Heart left ventricle (tissue), 16 donors: ENCODE measurements around the gene RXFP3. TPM values are rescaled to one million over a fixed set of nuclear protein-coding genes. Genes with fewer than 3 reads are reported as not detected.

Experiments used
- ATAC-seq, 4 donors: fragments of 200-7000 bp; cut with Tn5 transposase; one replicate each; pipeline ENCODE4 v1.9.1; 2020 to 2022; ENCODE audit warnings: moderate library complexity in 4 of 4, mild to moderate bottlenecking in 3 of 4, moderate number of reproducible peaks in 1 of 4
- DNase-seq, 5 donors: peaks; one replicate each; pipeline ENCODE4 v3.0.0-alpha.2; 2020
- H3K27ac ChIP-seq, 12 donors: fragments of 200-600 bp; sonication (generic) in 4 of 12; one replicate each; pipeline versions ENCODE4 v1.5.0 to v1.8.0; 2016 to 2022; ENCODE audit warnings: mild to moderate bottlenecking in 2 of 12
- H3K27me3 ChIP-seq, 9 donors: fragments of 200-600 bp; sonication (generic) in 2 of 9; one replicate each; pipeline versions ENCODE4 v1.5.1 to v1.8.0; 2016 to 2022; ENCODE audit warnings: mild to moderate bottlenecking in 3 of 9
- H3K36me3 ChIP-seq, 9 donors: fragments of 200-600 bp; sonication (generic) in 2 of 9; one replicate each; pipeline versions ENCODE4 v1.5.0 to v1.8.0; 2018 to 2022; ENCODE audit warnings: mild to moderate bottlenecking in 2 of 9
- H3K4me1 ChIP-seq, 12 donors: fragments of 200-600 bp; sonication (generic) in 4 of 12; one replicate each; pipeline versions ENCODE4 v1.5.0 to v1.8.0; 2016 to 2022; ENCODE audit warnings: mild to moderate bottlenecking in 3 of 12
- H3K4me3 ChIP-seq, 12 donors: fragments of 200-600 bp; sonication (generic) in 4 of 12; one replicate each; pipeline versions ENCODE4 v1.5.0 to v1.8.0; 2017 to 2022; ENCODE audit warnings: mild to moderate bottlenecking in 9 of 12, moderate library complexity in 4 of 12
- H3K9me3 ChIP-seq, 12 donors: fragments of 200-600 bp; sonication (generic) in 4 of 12; one replicate each; pipeline versions ENCODE4 v1.5.0 to v1.8.0; 2016 to 2022; ENCODE audit warnings: mild to moderate bottlenecking in 1 of 12
- POLR2A ChIP-seq, 2 donors: fragments of 450-650 bp; IDR thresholded peaks; one replicate each; pipeline ENCODE4 v1.6.1; 2017; ENCODE audit warnings: antibody characterized with exemption in 2 of 2, mild to moderate bottlenecking in 2 of 2, moderate library complexity in 2 of 2
- WGBS, 4 donors: extraction: QIAGEN DNeasy Blood & Tissue Kit in 2 of 4; methylation state at CpG; one replicate each; pipeline versions ENCODE4 v1.1.5 to v1.1.7; 2013 to 2018; 5-methylcytosine and 5-hydroxymethylcytosine counted together
- intact Hi-C, 10 donors: fragments of 100-400 bp; cut with DNase I; formaldehyde crosslinking; loops; one replicate each; pipeline versions ENCODE4 v1.11.1 to v1.14.2; 2022
- polyA plus RNA-seq, 2 donors: library from polyadenylated mRNA; stranded (reverse); fragments of 200-250 nt; gene quantifications; one replicate each; pipeline ENCODE4 v1.2.3, GENCODE V29; 2013
- total RNA-seq, 9 donors: library from RNA; depleted of rRNA in 2 of 9; stranded (reverse); fragments of >200 nt in 2 of 9; fragmentation: NEBNext Ultra II Directional in 3 of 9; extraction: Animal tissue kit (Norgen Biotek cat#: 25700) in 3 of 9; gene quantifications; one replicate each; pipeline versions ENCODE4 v1.1.0 to v1.2.4, GENCODE V29; 2016 to 2023
- TF ChIP-seq, protein P1 (sequence below), 12 donors: fragments of 200-600 bp; sonication (generic) in 4 of 12; IDR thresholded peaks; one replicate each; pipeline versions ENCODE4 v1.5.0 to v1.8.0; 2018 to 2022; ENCODE audit warnings: antibody characterized with exemption in 12 of 12, mild to moderate bottlenecking in 5 of 12
- donor health status: ischemic (EF 13 %, LVEDD 7.1; RV severe dilation, severe dysfunction).
- donor health status: healthy with polysubstance abuse.
- donor health status: DM: no; HTN: yes; CAD: no.
- donor health status: DM: no; HTN: no; CAD: no.
- donor health status: ischemic (EF 25% LVEDD 6.9; RV normal size, moderate dysfunction).
- donor health status: ischemic (EF 25% LVEDD 5.7; RV mildly dilated, moderate dysfunction).
- donor health status: healthy.
- donor health status: DM: yes; HTN: yes; CAD: no.
- donor health status: ischemic (EF 35%, LVEDD 5.7; RV mildly dilated, moderate dysfunction).
- donor health status: nonischemic (EF 11% LVEDD 7.7; RV severe dilation, severe dysfunction).
- donor health status: DM: yes; HTN: yes; CAD: no.
- donor health status: PGD.
- donor health status: ischemic (EF 29% LVEDD 5.4; RV normal size, mild dysfunction).
- donor health status: nonischemic (EF 23%, LVEDD 6.1; RV moderate dilation, normal function).

The RXFP3 gene
- total and polyA plus RNA-seq, 11 donors, result 0.03 TPM; not detected in 10

DNA sequence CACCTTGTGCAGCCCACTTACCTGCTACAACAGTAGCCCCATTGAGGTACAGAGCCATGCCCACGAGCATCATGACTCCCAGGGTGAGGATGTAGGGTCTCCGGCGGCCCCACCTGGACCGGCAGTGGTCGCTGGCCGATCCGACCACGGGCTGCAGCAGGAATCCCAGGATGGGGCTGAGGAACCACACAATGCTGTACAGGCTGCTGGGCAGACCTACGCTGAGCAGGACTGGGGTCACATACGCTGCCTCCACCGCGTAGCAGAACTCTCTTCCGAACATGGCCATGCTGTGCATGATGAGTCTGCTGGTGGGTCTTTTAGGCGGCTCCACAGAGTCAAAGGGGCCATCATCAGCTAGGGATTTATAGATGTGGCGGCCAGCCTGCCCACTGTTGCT, 48.0 kb downstream of the RXFP3 start:
- H3K4me3 ChIP-seq, result no peak overlapping the region
- no peak for ATAC-seq
- peaks cover 0 to 29% (median 20%) of the 10 kb centered on the region in 9 donors for H3K36me3 ChIP-seq
- DNase-seq, result no peak
- H3K9me3 ChIP-seq, result no peaks in the 10 kb centered on the region
- intact Hi-C loops, result no loop called here
- no peak overlapping the region for H3K27ac ChIP-seq
- no peaks in the 10 kb centered on the region for H3K27me3 ChIP-seq
- TF ChIP-seq, protein P1, sequence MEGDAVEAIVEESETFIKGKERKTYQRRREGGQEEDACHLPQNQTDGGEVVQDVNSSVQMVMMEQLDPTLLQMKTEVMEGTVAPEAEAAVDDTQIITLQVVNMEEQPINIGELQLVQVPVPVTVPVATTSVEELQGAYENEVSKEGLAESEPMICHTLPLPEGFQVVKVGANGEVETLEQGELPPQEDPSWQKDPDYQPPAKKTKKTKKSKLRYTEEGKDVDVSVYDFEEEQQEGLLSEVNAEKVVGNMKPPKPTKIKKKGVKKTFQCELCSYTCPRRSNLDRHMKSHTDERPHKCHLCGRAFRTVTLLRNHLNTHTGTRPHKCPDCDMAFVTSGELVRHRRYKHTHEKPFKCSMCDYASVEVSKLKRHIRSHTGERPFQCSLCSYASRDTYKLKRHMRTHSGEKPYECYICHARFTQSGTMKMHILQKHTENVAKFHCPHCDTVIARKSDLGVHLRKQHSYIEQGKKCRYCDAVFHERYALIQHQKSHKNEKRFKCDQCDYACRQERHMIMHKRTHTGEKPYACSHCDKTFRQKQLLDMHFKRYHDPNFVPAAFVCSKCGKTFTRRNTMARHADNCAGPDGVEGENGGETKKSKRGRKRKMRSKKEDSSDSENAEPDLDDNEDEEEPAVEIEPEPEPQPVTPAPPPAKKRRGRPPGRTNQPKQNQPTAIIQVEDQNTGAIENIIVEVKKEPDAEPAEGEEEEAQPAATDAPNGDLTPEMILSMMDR (IDR thresholded peaks at IDR 0.05), result no peak
- no peak for TF ChIP-seq POLR2A (IDR thresholded peaks at IDR 0.05)
- H3K4me1 ChIP-seq, result no peaks in the 10 kb centered on the region
- 96 to 99% (median 96%) methylated on average over 5 to 15 of the region's 15 CpGs for WGBS, 4 donors

- Histone ChIP-seq H3K4me1 (no peaks in the 10 kb centered on the region), H3K27me3 (no peaks in the 10 kb centered on the region), H3K9me3 (no peaks in the 10 kb centered on the region), H3K36me3 (peaks cover 0 to 33% (median 21%) of the 10 kb centered on the region in 9 donors), H3K27ac (no peak within 1 kb of the TSS), H3K4me3 (no peak within 1 kb of the TSS)
- WGBS, 4 donors, result 70 to 76% (median 74%) methylated on average over 7 of the region's 7 CpGs
- no peak for ATAC-seq
- TF ChIP-seq, protein P1 (IDR thresholded peaks at IDR 0.05), result no peak
- TF ChIP-seq POLR2A (IDR thresholded peaks at IDR 0.05), result no peak
- intact Hi-C loops, result no loop called here
- DNase-seq, result no peak
Measured at GRCh38 chr5:33984671-33985124, 48.5 kb downstream of the RXFP3 start, which contains the start of gene SLC45A2. Gene SLC45A2 (minus strand): TSS chr5:33984693. CDS start chr5:33984583, 110 bp downstream.

DNA sequence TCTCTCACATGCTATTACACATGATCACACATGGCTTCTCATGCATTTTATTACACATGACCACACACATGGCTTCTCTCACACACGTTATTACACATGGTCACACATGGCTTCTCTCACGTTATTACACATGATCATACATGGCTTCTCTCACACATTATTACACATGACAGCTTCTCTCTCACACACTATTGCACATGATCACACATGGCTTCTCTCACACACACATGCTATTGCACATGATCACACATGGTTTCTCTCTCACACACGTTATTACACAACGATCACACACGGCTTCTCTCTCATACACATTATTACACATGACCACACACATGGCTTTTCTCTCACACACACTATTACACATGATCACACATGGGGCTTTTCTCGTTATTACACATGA, 49.3 kb downstream of the RXFP3 start:
- ATAC-seq (no peak), DNase-seq (no peak)
- Histone ChIP-seq H3K9me3 (no peaks in the 10 kb centered on the region), H3K4me1 (no peaks in the 10 kb centered on the region), H3K4me3 (no peak overlapping the region), H3K27me3 (no peaks in the 10 kb centered on the region), H3K36me3 (peaks cover 0 to 34% (median 21%) of the 10 kb centered on the region in 9 donors), H3K27ac (no peak overlapping the region)
- intact Hi-C loops, result no loop called here
- no peak for TF ChIP-seq POLR2A (IDR thresholded peaks at IDR 0.05)
- TF ChIP-seq, protein P1 (IDR thresholded peaks at IDR 0.05), result no peak
- WGBS, 4 donors, result 95 to 98% (median 96%) methylated on average over 6 of the region's 6 CpGs

Other genes starting within 250 kb of the RXFP3 start
- gene ADAMTS12, start 44.4 kb upstream of the RXFP3 start, total RNA-seq, result 1 to 10 TPM; 1.0 to 4.7 (median 1.9) TPM
- gene ADAMTS12, start 44.4 kb upstream of the RXFP3 start, polyA plus RNA-seq, result 1 to 10 TPM in 1 of 2 donors, under 1 TPM in 1; 0.72 to 1.2 TPM
- under 1 TPM in 1 of 9 donors, not detected in 8; 0.30 TPM for gene SLC45A2, start 48.3 kb downstream of the RXFP3 start, total RNA-seq
- gene SLC45A2, start 48.3 kb downstream of the RXFP3 start, polyA plus RNA-seq, result not detected
- 10 to 100 TPM in 4 of 9 donors, 1 to 10 TPM in 5; 2.6 to 17.5 (median 8.4) TPM for gene AMACR, start 71.7 kb downstream of the RXFP3 start, total RNA-seq
- 1 to 10 TPM; 3.3 to 4.6 TPM for gene AMACR, start 71.7 kb downstream of the RXFP3 start, polyA plus RNA-seq
- gene C1QTNF3, start 106.8 kb downstream of the RXFP3 start, total RNA-seq, result 10 to 100 TPM in 1 of 9 donors, 1 to 10 TPM in 3, under 1 TPM in 5; 0.20 to 11.6 (median 0.93) TPM
- gene C1QTNF3, start 106.8 kb downstream of the RXFP3 start, polyA plus RNA-seq, result 1 to 10 TPM in 1 of 2 donors, under 1 TPM in 1; 0.58 to 1.5 TPM